H1 (cell line): ENCODE measurements around the gene TROAP. TPM values are rescaled to one million over a fixed set of nuclear protein-coding genes. Genes with fewer than 3 reads are reported as not detected.

Experiments used
- CTCF ChIA-PET: fragments of 300-600 bp; sonication (Branson Sonifier 250); formaldehyde crosslinking; loops from one replicate; lab custom pipeline; 2021; ENCODE audit not compliant: partially characterized antibody; lab: Charles Lee
- POLR2A ChIA-PET: fragments of 300-600 bp; sonication (Branson Sonifier 250); formaldehyde crosslinking; loops from one replicate; lab custom pipeline; 2021; ENCODE audit warnings: inconsistent platforms; ENCODE audit not compliant: partially characterized antibody; lab: Charles Lee
- DNase-seq, 2 experiments: peaks; one replicate each; pipeline versions ENCODE4 v3.0.0 to v3.0.0-alpha.2; 2010 to 2022; ENCODE audit warnings: low spot score in 2 of 2, low read depth in 1 of 2, mixed read lengths in 1 of 2
- FAIRE-seq: peaks from 2 replicates; lab custom pipeline; 2011; peaks lifted over from hg19 to GRCh38; lab: Jason Lieb, UNC
- H2AFZ ChIP-seq: 2 replicates; pipeline ENCODE4 v1.8.1; 2012; ENCODE audit warnings: low read length, inconsistent platforms
- H2AK5ac ChIP-seq: 2 replicates; pipeline ENCODE4 v1.6.1; 2013; ENCODE audit warnings: low read depth, low read length
- H2BK120ac ChIP-seq: replicated peaks from 2 replicates; pipeline ENCODE3; 2013; ENCODE audit warnings: low read depth, low read length, inconsistent platforms
- H2BK12ac ChIP-seq: 2 replicates; pipeline ENCODE4 v1.6.1; 2013; ENCODE audit warnings: low read depth, low read length
- H2BK15ac ChIP-seq: 2 replicates; pipeline ENCODE4 v1.6.1; 2013; ENCODE audit warnings: low read length
- H2BK20ac ChIP-seq: 2 replicates; pipeline ENCODE4 v1.6.1; 2013; ENCODE audit warnings: low read length
- H2BK5ac ChIP-seq: 2 replicates; pipeline ENCODE4 v1.6.1; 2013; ENCODE audit warnings: low read depth, low read length
- H3K14ac ChIP-seq: 2 replicates; pipeline ENCODE4 v1.6.1; 2013; ENCODE audit warnings: inconsistent platforms; ENCODE audit not compliant: insufficient read length
- H3K18ac ChIP-seq: 2 replicates; pipeline ENCODE4 v1.6.1; 2013; ENCODE audit warnings: low read length; ENCODE audit errors: extremely low read depth
- H3K23ac ChIP-seq: 2 replicates; pipeline ENCODE4 v1.6.1; 2013; ENCODE audit warnings: inconsistent platforms; ENCODE audit not compliant: insufficient read length
- H3K23me2 ChIP-seq: 2 replicates; pipeline ENCODE4 v1.6.1; 2013; ENCODE audit warnings: low read depth, low read length
- H3K27ac ChIP-seq: 2 replicates; pipeline ENCODE4 v1.6.1; 2011; ENCODE audit warnings: low read depth, low read length, inconsistent platforms
- H3K27me3 ChIP-seq, 4 experiments: replicated peaks in 1 of 4; 1 replicate in 1 of 4; 2 replicates in 3 of 4; pipeline versions ENCODE4 v1.6.1 to v1.8.1; 2011 to 2013; ENCODE audit warnings: low read length in 3 of 4, mild to moderate bottlenecking in 3 of 4, inconsistent platforms in 2 of 4, mixed read lengths in 2 of 4, moderate library complexity in 1 of 4; ENCODE audit not compliant: control insufficient read depth in 3 of 4, insufficient read depth in 3 of 4; ENCODE audit errors: extremely low read depth in 1 of 4
- H3K36me3 ChIP-seq, 4 experiments: 2 replicates each; pipeline versions ENCODE4 v1.6.1 to v1.8.1; 2011 to 2013; ENCODE audit warnings: mild to moderate bottlenecking in 4 of 4, low read length in 3 of 4, moderate library complexity in 2 of 4, control low read depth in 1 of 4, inconsistent platforms in 1 of 4; ENCODE audit not compliant: insufficient read depth in 4 of 4, control insufficient read depth in 2 of 4
- H3K4ac ChIP-seq: replicated peaks from 2 replicates; pipeline ENCODE3; 2013; ENCODE audit warnings: low read length, low read depth, mixed read lengths, inconsistent platforms; ENCODE audit not compliant: insufficient read length
- H3K4me1 ChIP-seq, 4 experiments: replicated peaks in 1 of 4; 1 replicate in 1 of 4; 2 replicates in 3 of 4; pipeline versions ENCODE4 v1.6.1 to v1.8.1; 2011 to 2013; ENCODE audit warnings: low read length in 3 of 4, inconsistent platforms in 2 of 4, mixed read lengths in 1 of 4; ENCODE audit not compliant: insufficient read depth in 4 of 4, control insufficient read depth in 3 of 4
- H3K4me2 ChIP-seq, 2 experiments: 2 replicates each; pipeline versions ENCODE4 v1.6.1 to v1.8.1; 2011 to 2013; ENCODE audit warnings: low read depth in 2 of 2, low read length in 2 of 2, control low read depth in 1 of 2, inconsistent platforms in 1 of 2, mild to moderate bottlenecking in 1 of 2; ENCODE audit not compliant: insufficient read depth in 1 of 2
- H3K4me3 ChIP-seq, 4 experiments: fragments of 200-600, 300-600 bp in 1 of 4; sonication (generic), shearing (Covaris generic), sonication (Bioruptor Twin) in 1 of 4; 2 replicates each; pipeline versions ENCODE4 v1.5.1 to v1.8.1; 2011 to 2016; ENCODE audit warnings: low read length in 4 of 4, low read depth in 3 of 4, control low read depth in 2 of 4, inconsistent platforms in 2 of 4, mild to moderate bottlenecking in 2 of 4, mixed read lengths in 1 of 4, moderate library complexity in 1 of 4; ENCODE audit not compliant: insufficient read depth in 2 of 4; ENCODE audit errors: extremely low read depth in 1 of 4
- H3K56ac ChIP-seq: replicated peaks from 2 replicates; pipeline ENCODE3; 2013; ENCODE audit warnings: low read depth, mild to moderate bottlenecking, mixed read lengths, low read length, inconsistent platforms; ENCODE audit not compliant: insufficient read length
- H3K79me1 ChIP-seq: 2 replicates; pipeline ENCODE4 v1.6.1; 2013; ENCODE audit warnings: low read depth, low read length, control low read depth
- H3K79me2 ChIP-seq, 2 experiments: 2 replicates each; pipeline versions ENCODE4 v1.6.1 to v1.8.1; 2012 to 2013; ENCODE audit warnings: low read length in 2 of 2, mild to moderate bottlenecking in 2 of 2, inconsistent platforms in 1 of 2; ENCODE audit not compliant: insufficient read depth in 2 of 2, control insufficient read depth in 1 of 2
- H3K9ac ChIP-seq, 4 experiments: replicated peaks in 1 of 4; 1 replicate in 1 of 4; 2 replicates in 3 of 4; pipeline versions ENCODE4 v1.6.1 to v1.8.1; 2011 to 2013; ENCODE audit warnings: low read depth in 3 of 4, low read length in 3 of 4, control low read depth in 2 of 4, mild to moderate bottlenecking in 2 of 4, moderate library complexity in 2 of 4, inconsistent platforms in 1 of 4; ENCODE audit errors: extremely low read depth in 1 of 4
- H3K9me3 ChIP-seq, 2 experiments: 2 replicates each; pipeline versions ENCODE4 v1.6.1 to v1.8.1; 2012 to 2013; ENCODE audit warnings: mild to moderate bottlenecking in 2 of 2, moderate library complexity in 2 of 2, control low read depth in 1 of 2, inconsistent platforms in 1 of 2, low read depth in 1 of 2, low read length in 1 of 2, mixed read lengths in 1 of 2; ENCODE audit not compliant: insufficient read depth in 2 of 2
- H4K20me1 ChIP-seq, 2 experiments: replicated peaks in 1 of 2; 2 replicates each; pipeline versions ENCODE3 to v1.8.1; 2011 to 2013; ENCODE audit warnings: inconsistent platforms in 2 of 2, low read length in 2 of 2, mild to moderate bottlenecking in 1 of 2; ENCODE audit not compliant: insufficient read depth in 2 of 2, control insufficient read depth in 1 of 2
- H4K5ac ChIP-seq: 2 replicates; pipeline ENCODE4 v1.6.1; 2013; ENCODE audit warnings: low read length, low read depth, mixed read lengths, inconsistent platforms; ENCODE audit not compliant: insufficient read length
- H4K8ac ChIP-seq: 2 replicates; pipeline ENCODE4 v1.8.0; 2013; ENCODE audit warnings: mild to moderate bottlenecking, moderate library complexity, low read length, inconsistent platforms; ENCODE audit not compliant: insufficient read depth; ENCODE audit errors: extremely low read depth
- H4K91ac ChIP-seq: replicated peaks from 2 replicates; pipeline ENCODE3; 2013; ENCODE audit warnings: low read length, mixed read lengths, inconsistent platforms; ENCODE audit not compliant: insufficient read length
- ASH2L ChIP-seq: fragments of 200-600, 300-600 bp; sonication (generic); IDR thresholded peaks from one replicate; pipeline ENCODE4 v1.7.1; 2017; ENCODE audit warnings: low read length
- CHD2 ChIP-seq: IDR thresholded peaks from 2 replicates; pipeline ENCODE4 v1.6.1; 2012; ENCODE audit warnings: low read length, improper control_type of control experiment
- JUN ChIP-seq: IDR thresholded peaks from 2 replicates; pipeline ENCODE4 v1.6.1; 2011; ENCODE audit warnings: low read depth, mild to moderate bottlenecking, improper control_type of control experiment, low read length
- SIN3A ChIP-seq, 2 experiments: IDR thresholded peaks in 1 of 2; conservative IDR thresholded peaks in 1 of 2; 2 replicates each; pipeline ENCODE4 v1.6.1; 2011 to 2012; ENCODE audit warnings: low read length in 2 of 2, improper control_type of control experiment in 1 of 2, low read depth in 1 of 2, mild to moderate bottlenecking in 1 of 2
- WGBS, 2 experiments: shearing (Covaris generic) in 1 of 2; methylation state at CpG; one replicate each; pipeline versions ENCODE4 v1.1.6 to v1.1.7; 2013 to 2015; ENCODE audit warnings: low lambda C conversion rate in 2 of 2, mixed read lengths in 2 of 2, inconsistent platforms in 1 of 2, low coverage in 1 of 2, missing lambda C conversion rate in 1 of 2; ENCODE audit not compliant: insufficient replicate concordance in 2 of 2, insufficient coverage in 1 of 2, insufficient read length in 1 of 2; ENCODE audit errors: extremely low coverage in 1 of 2, missing lambda C conversion rate in 1 of 2; 5-methylcytosine and 5-hydroxymethylcytosine counted together
- long read RNA-seq, 2 experiments: library from RNA in 1 of 2; library from capped mRNA in 1 of 2; stranded (forward); transcript quantifications; one replicate each; pipeline ENCODE4 v2.0.0, GENCODE V29; 2021; ENCODE audit warnings: inconsistent platforms in 1 of 2
- polyA minus RNA-seq, 3 experiments: library from RNA; depleted of rRNA, polyadenylated mRNA; stranded (reverse); fragments of >200 nt; gene quantifications; 1 replicate in 2 of 3; 2 replicates in 1 of 3; pipeline ENCODE4 v1.2.3, GENCODE V29; 2011
- polyA plus RNA-seq, 7 experiments: library from polyadenylated mRNA; depleted of rRNA in 3 of 7; stranded (reverse) in 5 of 7; unstranded in 2 of 7; fragments of >200 nt in 5 of 7; fragments of 200-250 nt in 2 of 7; gene quantifications; 1 replicate in 5 of 7; 2 replicates in 1 of 7; 4 replicates in 1 of 7; pipeline versions ENCODE4 v1.2.1 to v1.2.3, GENCODE V29; 2011 to 2013; ENCODE audit warnings: missing spikeins in 2 of 7, mixed read lengths in 2 of 7
- total RNA-seq: library from RNA; stranded (reverse); fragmentation: NEBNext Ultra II Directional; extraction: Animal tissue kit (Norgen Biotek cat#: 25700); gene quantifications from 2 replicates; pipeline ENCODE4 v1.2.1, GENCODE V29; 2021

The TROAP gene, protein sequence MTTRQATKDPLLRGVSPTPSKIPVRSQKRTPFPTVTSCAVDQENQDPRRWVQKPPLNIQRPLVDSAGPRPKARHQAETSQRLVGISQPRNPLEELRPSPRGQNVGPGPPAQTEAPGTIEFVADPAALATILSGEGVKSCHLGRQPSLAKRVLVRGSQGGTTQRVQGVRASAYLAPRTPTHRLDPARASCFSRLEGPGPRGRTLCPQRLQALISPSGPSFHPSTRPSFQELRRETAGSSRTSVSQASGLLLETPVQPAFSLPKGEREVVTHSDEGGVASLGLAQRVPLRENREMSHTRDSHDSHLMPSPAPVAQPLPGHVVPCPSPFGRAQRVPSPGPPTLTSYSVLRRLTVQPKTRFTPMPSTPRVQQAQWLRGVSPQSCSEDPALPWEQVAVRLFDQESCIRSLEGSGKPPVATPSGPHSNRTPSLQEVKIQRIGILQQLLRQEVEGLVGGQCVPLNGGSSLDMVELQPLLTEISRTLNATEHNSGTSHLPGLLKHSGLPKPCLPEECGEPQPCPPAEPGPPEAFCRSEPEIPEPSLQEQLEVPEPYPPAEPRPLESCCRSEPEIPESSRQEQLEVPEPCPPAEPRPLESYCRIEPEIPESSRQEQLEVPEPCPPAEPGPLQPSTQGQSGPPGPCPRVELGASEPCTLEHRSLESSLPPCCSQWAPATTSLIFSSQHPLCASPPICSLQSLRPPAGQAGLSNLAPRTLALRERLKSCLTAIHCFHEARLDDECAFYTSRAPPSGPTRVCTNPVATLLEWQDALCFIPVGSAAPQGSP
- 52.0 and 54.0 TPM in 2 replicates for total RNA-seq
- polyA plus RNA-seq (2011; rRNA removed): 36.7 and 54.7 TPM in 2 replicates
- polyA plus RNA-seq (2011; cell fraction: cytosol; rRNA removed): 46.2 TPM
- 206 TPM for polyA plus RNA-seq (2011; cell fraction: nucleus; rRNA removed)
- polyA plus RNA-seq (2012, experiment 1 of 2): 52.5 to 76.4 TPM (median 67.7 TPM) in 4 replicates
- 60.0 TPM for polyA plus RNA-seq (2012, experiment 2 of 2)
- polyA plus RNA-seq (2013, experiment 1 of 2): 69.0 TPM
- 61.6 TPM for polyA plus RNA-seq (2013, experiment 2 of 2)
- 32.9 and 39.5 TPM in 2 replicates for polyA minus RNA-seq (2011; rRNA and poly(A)+ RNA removed)
- 31.2 TPM for polyA minus RNA-seq (2011; cell fraction: cytosol; rRNA and poly(A)+ RNA removed)
- polyA minus RNA-seq (2011; cell fraction: nucleus; rRNA and poly(A)+ RNA removed): 58.6 TPM
- long read RNA-seq, experiment 1, partial matches to known transcripts: 9 of 15 reads
- long read RNA-seq, experiment 1, other reads (novel, unspliced or antisense): 5 of 15 reads
- long read RNA-seq, experiment 2, partial matches to known transcripts: 1 of 7 reads
- long read RNA-seq, experiment 2, other reads (novel, unspliced or antisense): 4 of 7 reads

DNA sequence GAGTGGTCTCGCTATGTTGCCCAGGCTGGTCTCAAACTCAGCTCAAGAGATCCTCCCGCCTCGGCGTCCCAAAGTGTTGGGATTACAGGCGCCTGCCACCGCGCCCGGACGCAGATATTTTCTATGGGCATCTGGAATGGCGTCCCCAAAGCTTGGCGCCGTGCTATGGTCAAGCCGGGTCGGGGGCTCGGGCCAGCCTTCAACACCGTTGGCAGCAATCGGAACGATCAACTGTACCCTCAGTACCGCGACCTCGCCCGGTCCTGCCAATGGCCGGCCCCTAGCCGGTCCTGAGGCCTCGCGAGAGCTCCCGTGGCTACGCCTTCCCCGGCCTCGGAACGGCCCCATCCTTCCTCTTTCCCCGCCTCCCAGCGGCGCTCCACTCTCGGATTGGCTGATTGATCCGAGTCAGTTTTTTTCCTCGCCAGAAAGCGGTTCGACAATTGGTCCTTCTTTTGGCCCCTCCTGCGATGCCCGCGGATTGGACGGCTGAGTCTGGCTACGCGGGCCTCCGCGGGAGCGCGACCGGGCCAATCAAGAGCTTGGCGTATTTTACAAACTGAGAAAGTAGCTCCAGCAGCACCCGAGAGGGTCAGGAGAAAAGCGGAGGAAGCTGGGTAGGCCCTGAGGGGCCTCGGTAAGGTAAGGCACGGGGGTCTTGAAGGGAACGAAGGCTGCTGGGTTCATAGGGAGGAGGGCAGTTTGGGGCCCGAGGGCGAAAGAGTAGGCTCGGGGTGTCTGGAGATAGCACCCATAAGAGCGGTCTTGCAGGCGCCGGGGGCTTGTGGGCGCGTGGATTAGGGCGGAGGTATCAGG lies at the start of gene TROAP:
TSS of gene TROAP (plus strand) at position 548 of the 816 bp plus-strand sequence. CDS start 354 bp downstream, outside the sequence.
- H3K23me2 ChIP-seq: peaks cover 7% of the 10 kb centered on the region; the same call in 1 of the 2 replicates
- H3K27me3 ChIP-seq: no peaks in the 10 kb centered on the region
- H2AK5ac ChIP-seq: no peak within 1 kb of the TSS
- H3K4ac ChIP-seq: no peak within 1 kb of the TSS
- peak within 1 kb of the TSS; percentile 87 to 96 (median 90) for H3K4me3 ChIP-seq
- peak within 1 kb of the TSS; percentile 95 for H2AFZ ChIP-seq
- peaks cover 0 to 6% of the 10 kb centered on the region in 2 experiments; a peak in 1 of 4 replicates for H3K79me2 ChIP-seq
- H4K20me1 ChIP-seq: no peaks in the 10 kb centered on the region
- peak within 1 kb of the TSS; percentile 48 for H3K18ac ChIP-seq
- peak within 1 kb of the TSS; percentile 66 for H3K27ac ChIP-seq
- FAIRE-seq (peak; percentile 71), DNase-seq (peak; percentile 94 to 95)
- peak within 1 kb of the TSS; percentile 91 for H4K8ac ChIP-seq
- 0% methylated on average over 61 of the region's 65 CpGs; no CpG with 5 or more reads in 1 of the 2 experiments for WGBS, 2 experiments
- H2BK5ac ChIP-seq: peak within 1 kb of the TSS; percentile 18; the same call in 1 of the 2 replicates
- no peaks in the 10 kb centered on the region; the same call in 1 of the 2 replicates for H3K79me1 ChIP-seq
- no peak within 1 kb of the TSS for H3K23ac ChIP-seq
- no peaks in the 10 kb centered on the region for H3K9me3 ChIP-seq
- peak within 1 kb of the TSS; percentile 98 to 100 for H3K4me2 ChIP-seq
- ChIA-PET POLR2A (interaction anchor here (0.6 to 4.6 kb wide), 14 partner anchors 11 to 1100 kb away, joined by 3 to 37 read pairs (median 4); partner anchors contain the start of genes DNAJC22, PRKAG1 and PRPH), CTCF (interaction anchor here (1.0 to 9.2 kb wide), 9 partner anchors 9 to 35 kb away, joined by 3 to 76 read pairs (median 9); partner anchors contain the start of genes DNAJC22 and PRPH)
- peak within 1 kb of the TSS; percentile 39 for H4K91ac ChIP-seq
- no peak within 1 kb of the TSS for H2BK20ac ChIP-seq
- 0 out of 2 replicates have a peak within 1 kb of the TSS, but pooled peaks have one; percentile 2 for H2BK15ac ChIP-seq
- H4K5ac ChIP-seq: peak within 1 kb of the TSS; percentile 72
- H2BK120ac ChIP-seq: no peak within 1 kb of the TSS
- H3K14ac ChIP-seq: no peak within 1 kb of the TSS
- peak within 1 kb of the TSS; percentile 89 for H3K56ac ChIP-seq
- peaks cover 4 to 13% (median 6%) of the 10 kb centered on the region in 4 experiments; a peak in 6 of 7 replicates for H3K4me1 ChIP-seq
- H2BK12ac ChIP-seq: no peak within 1 kb of the TSS
- peak within 1 kb of the TSS; percentile 76 to 94 (median 82) for H3K9ac ChIP-seq
- H3K36me3 ChIP-seq: peaks cover 0 to 21% (median 10%) of the 10 kb centered on the region in 4 experiments; a peak in 6 of 8 replicates
- TF ChIP-seq JUN (no peak), SIN3A (conservative IDR thresholded peaks at IDR 0.05 in 1 of 2, IDR thresholded peaks at IDR 0.05 in 1 of 2; ENCODE audit: low read depth in 1 of 2, low read length in 2 of 2) (peak in 1 of 2 experiments; percentile 16; a peak in 1 of 4 replicates), CHD2 (peak; percentile 88), ASH2L (peak; percentile 51)
